Measurements from ENCODE around the gene GGTLC2.

GRCh38 chr22:22689621-22690345 lies 45.4 kb downstream of the GGTLC2 start:
- TF ChIP-seq, protein P1, sequence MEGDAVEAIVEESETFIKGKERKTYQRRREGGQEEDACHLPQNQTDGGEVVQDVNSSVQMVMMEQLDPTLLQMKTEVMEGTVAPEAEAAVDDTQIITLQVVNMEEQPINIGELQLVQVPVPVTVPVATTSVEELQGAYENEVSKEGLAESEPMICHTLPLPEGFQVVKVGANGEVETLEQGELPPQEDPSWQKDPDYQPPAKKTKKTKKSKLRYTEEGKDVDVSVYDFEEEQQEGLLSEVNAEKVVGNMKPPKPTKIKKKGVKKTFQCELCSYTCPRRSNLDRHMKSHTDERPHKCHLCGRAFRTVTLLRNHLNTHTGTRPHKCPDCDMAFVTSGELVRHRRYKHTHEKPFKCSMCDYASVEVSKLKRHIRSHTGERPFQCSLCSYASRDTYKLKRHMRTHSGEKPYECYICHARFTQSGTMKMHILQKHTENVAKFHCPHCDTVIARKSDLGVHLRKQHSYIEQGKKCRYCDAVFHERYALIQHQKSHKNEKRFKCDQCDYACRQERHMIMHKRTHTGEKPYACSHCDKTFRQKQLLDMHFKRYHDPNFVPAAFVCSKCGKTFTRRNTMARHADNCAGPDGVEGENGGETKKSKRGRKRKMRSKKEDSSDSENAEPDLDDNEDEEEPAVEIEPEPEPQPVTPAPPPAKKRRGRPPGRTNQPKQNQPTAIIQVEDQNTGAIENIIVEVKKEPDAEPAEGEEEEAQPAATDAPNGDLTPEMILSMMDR (IDR thresholded peaks at IDR 0.05; ENCODE audit: low read depth, low read length) = no peak
- TF ChIP-seq EZH2phosphoT487 (IDR thresholded peaks at IDR 0.05; ENCODE audit: low read depth) = no peak
